HepG2 (cell line): ENCODE data around the gene HBQ1. TPM values are rescaled to one million over a fixed set of nuclear protein-coding genes. Genes with fewer than 3 reads are reported as not detected.
A peak's percentile ranks its signal among the peaks of the same experiment; 100 is the strongest.

Experiments used
- KDM1A ChIP-seq: IDR thresholded peaks from 2 replicates; pipeline ENCODE4 v1.6.1; 2016; ENCODE audit warnings: missing compliant biosample characterization
- KDM6A ChIP-seq: IDR thresholded peaks from 2 replicates; pipeline ENCODE4 v1.6.1; 2016; ENCODE audit warnings: low read depth
- KLF12 ChIP-seq: sonication (generic); formaldehyde crosslinking; IDR thresholded peaks from 2 replicates; pipeline ENCODE4 v1.4.0; 2020; ENCODE audit warnings: missing genetic modification reagents, borderline replicate concordance
- MAFK ChIP-seq, 2 experiments: IDR thresholded peaks in 1 of 2; conservative IDR thresholded peaks in 1 of 2; 2 replicates each; pipeline ENCODE4 v1.6.1; 2011; ENCODE audit warnings: improper control_type of control experiment in 2 of 2, low read length in 2 of 2
- MIXL1 ChIP-seq: IDR thresholded peaks from 2 replicates; pipeline ENCODE4 v1.6.1; 2016
- MTF2 ChIP-seq: sonication (generic); formaldehyde crosslinking; IDR thresholded peaks from 2 replicates; pipeline ENCODE4 v1.5.0; 2020; ENCODE audit warnings: missing genetic modification reagents, borderline replicate concordance
- PAX8 ChIP-seq: sonication (generic); formaldehyde crosslinking; IDR thresholded peaks from 2 replicates; pipeline ENCODE4 v1.8.0; 2022; ENCODE audit warnings: mild to moderate bottlenecking, missing genetic modification reagents, borderline replicate concordance
- REPIN1 ChIP-seq: sonication (generic); formaldehyde crosslinking; IDR thresholded peaks from 2 replicates; pipeline ENCODE4 v1.8.0; 2022; ENCODE audit warnings: missing genetic modification reagents, low read depth, mild to moderate bottlenecking, borderline replicate concordance
- SATB2 ChIP-seq: sonication (generic); formaldehyde crosslinking; IDR thresholded peaks from 2 replicates; pipeline ENCODE4 v1.5.0; 2020; ENCODE audit warnings: missing genetic modification reagents
- SKI ChIP-seq: fragments of 450-650 bp; IDR thresholded peaks from one replicate; pipeline ENCODE4 v1.6.1; 2018; ENCODE audit warnings: mild to moderate bottlenecking; ENCODE audit not compliant: partially characterized antibody
- SRSF1 ChIP-seq: fragments of 200-400 bp; formaldehyde crosslinking; optimal IDR thresholded peaks from 2 replicates; pipeline ENCODE3; 2017; ENCODE audit warnings: mild to moderate bottlenecking, low read depth, low read length, moderate library complexity
- TSC22D2 ChIP-seq: sonication (generic); formaldehyde crosslinking; IDR thresholded peaks from 2 replicates; pipeline ENCODE4 v1.5.1; 2020; ENCODE audit warnings: missing genetic modification reagents, mild to moderate bottlenecking, borderline replicate concordance
- ZFP37 ChIP-seq: sonication (generic); formaldehyde crosslinking; IDR thresholded peaks from 2 replicates; pipeline ENCODE4 v1.4.0; 2020; ENCODE audit warnings: missing genetic modification reagents, borderline replicate concordance
- ZMAT5 ChIP-seq: sonication (generic); formaldehyde crosslinking; IDR thresholded peaks from 2 replicates; pipeline ENCODE4 v1.5.0; 2020; ENCODE audit warnings: mild to moderate bottlenecking, low read depth, missing genetic modification reagents, borderline replicate concordance
- ZNF230 ChIP-seq: sonication (generic); formaldehyde crosslinking; IDR thresholded peaks from 2 replicates; pipeline ENCODE4 v1.4.0; 2020; ENCODE audit warnings: mild to moderate bottlenecking, missing genetic modification reagents
- ZNF296 ChIP-seq: sonication (generic); formaldehyde crosslinking; conservative IDR thresholded peaks from 2 replicates; pipeline ENCODE4 v1.5.0; 2020; ENCODE audit warnings: mild to moderate bottlenecking, missing genetic modification reagents
- ZNF337 ChIP-seq: sonication (generic); formaldehyde crosslinking; IDR thresholded peaks from 2 replicates; pipeline ENCODE4 v1.5.1; 2020; ENCODE audit warnings: missing genetic modification reagents, low read depth, mild to moderate bottlenecking, borderline replicate concordance
- ZNF407 ChIP-seq: sonication (generic); formaldehyde crosslinking; IDR thresholded peaks from one replicate; pipeline ENCODE4 v1.5.1; 2020; ENCODE audit warnings: mild to moderate bottlenecking, missing genetic modification reagents; ENCODE audit errors: not compliant biosample characterization
- ZNF543 ChIP-seq: sonication (generic); formaldehyde crosslinking; IDR thresholded peaks from 2 replicates; pipeline ENCODE4 v1.4.0; 2020; ENCODE audit warnings: mild to moderate bottlenecking, missing genetic modification reagents
- ZNF572 ChIP-seq: sonication (generic); formaldehyde crosslinking; IDR thresholded peaks from 2 replicates; pipeline ENCODE4 v1.5.1; 2020; ENCODE audit warnings: mild to moderate bottlenecking, missing genetic modification reagents
- ZNF678 ChIP-seq: sonication (generic); formaldehyde crosslinking; IDR thresholded peaks from 2 replicates; pipeline ENCODE4 v1.4.0; 2020; ENCODE audit warnings: mild to moderate bottlenecking, missing genetic modification reagents
- polyA plus RNA-seq, 8 experiments: library from polyadenylated mRNA; depleted of rRNA in 3 of 8; stranded (reverse) in 7 of 8; unstranded in 1 of 8; fragments of >200 nt; fragmentation: Illumina TruSeq in 4 of 8; extraction: Trizol in 4 of 8; gene quantifications; 2 replicates each; pipeline versions ENCODE4 v1.2.1 to v1.2.3, GENCODE V29; 2011 to 2016; ENCODE audit warnings: low read depth in 4 of 8, missing spikeins in 1 of 8, mixed read lengths in 1 of 8; ENCODE audit not compliant: insufficient read depth in 1 of 8
- total RNA-seq, 5 experiments: library from RNA; depleted of rRNA; stranded (reverse); fragments of >200 nt; fragmentation: Illumina TruSeq; extraction: Trizol; gene quantifications; 2 replicates each; pipeline ENCODE4 v1.2.3, GENCODE V29; 2016; ENCODE audit warnings: low read depth in 1 of 5

Gene HBQ1
- total and polyA plus RNA-seq, 2 of the 13 experiments (the other 11 are each of a cell fraction or from before 2014, with no cell fraction given), result 4.9 to 7.4 TPM

GRCh38 chr16:180681-181564 is 664 bp downstream of the HBQ1 start (continued):
- TF ChIP-seq ZNF407, result peak; percentile 99
- TF ChIP-seq KLF12 (CRISPR knock-in tag), result peak; percentile 84
- TF ChIP-seq MAFK (conservative IDR thresholded peaks at IDR 0.05 in 1 of 2, IDR thresholded peaks at IDR 0.05 in 1 of 2; ENCODE audit: low read length in 2 of 2), result no peak
- peak; percentile 94; the same call in 1 of the 2 replicates for TF ChIP-seq PAX8 (CRISPR knock-in tag)
- TF ChIP-seq REPIN1 (CRISPR knock-in tag), result peak; percentile 98
- TF ChIP-seq ZNF543 (CRISPR knock-in tag), result peak; percentile 98
- peak; percentile 98; the same call in 1 of the 2 replicates for TF ChIP-seq ZNF337 (CRISPR knock-in tag)
- TF ChIP-seq MTF2, result peak; percentile 99
- TF ChIP-seq ZFP37, result peak; percentile 94; the same call in 1 of the 2 replicates
- TF ChIP-seq SRSF1, result peak; percentile 57
- TF ChIP-seq SATB2 (CRISPR knock-in tag), result peak; percentile 94
- no peak for TF ChIP-seq KDM6A (CRISPR knock-in tag)
- peak; percentile 95 for TF ChIP-seq ZNF678 (CRISPR knock-in tag)
- TF ChIP-seq MIXL1 (CRISPR knock-in tag), result peak; percentile 73; the same call in 1 of the 2 replicates
- no peak for TF ChIP-seq KDM1A (CRISPR knock-in tag)
- TF ChIP-seq ZNF296 (CRISPR knock-in tag), result no peak; the same call in 1 of the 2 replicates
- TF ChIP-seq ZNF230 (CRISPR knock-in tag), result peak; percentile 100
- TF ChIP-seq TSC22D2 (CRISPR knock-in tag), result peak; percentile 93
- no peak; the same call in 1 of the 2 replicates for TF ChIP-seq ZNF572 (CRISPR knock-in tag)
- TF ChIP-seq ZMAT5 (CRISPR knock-in tag), result no peak
- TF ChIP-seq SKI, result no peak
